ENCODE results near the gene TRAPPC6A. TPM values are rescaled to one million over a fixed set of nuclear protein-coding genes. Genes with fewer than 3 reads are reported as not detected.

Gene TRAPPC6A
- total and polyA plus RNA-seq, 5 donors, result 15.2 to 26.5 (median 19.2) TPM

DNA sequence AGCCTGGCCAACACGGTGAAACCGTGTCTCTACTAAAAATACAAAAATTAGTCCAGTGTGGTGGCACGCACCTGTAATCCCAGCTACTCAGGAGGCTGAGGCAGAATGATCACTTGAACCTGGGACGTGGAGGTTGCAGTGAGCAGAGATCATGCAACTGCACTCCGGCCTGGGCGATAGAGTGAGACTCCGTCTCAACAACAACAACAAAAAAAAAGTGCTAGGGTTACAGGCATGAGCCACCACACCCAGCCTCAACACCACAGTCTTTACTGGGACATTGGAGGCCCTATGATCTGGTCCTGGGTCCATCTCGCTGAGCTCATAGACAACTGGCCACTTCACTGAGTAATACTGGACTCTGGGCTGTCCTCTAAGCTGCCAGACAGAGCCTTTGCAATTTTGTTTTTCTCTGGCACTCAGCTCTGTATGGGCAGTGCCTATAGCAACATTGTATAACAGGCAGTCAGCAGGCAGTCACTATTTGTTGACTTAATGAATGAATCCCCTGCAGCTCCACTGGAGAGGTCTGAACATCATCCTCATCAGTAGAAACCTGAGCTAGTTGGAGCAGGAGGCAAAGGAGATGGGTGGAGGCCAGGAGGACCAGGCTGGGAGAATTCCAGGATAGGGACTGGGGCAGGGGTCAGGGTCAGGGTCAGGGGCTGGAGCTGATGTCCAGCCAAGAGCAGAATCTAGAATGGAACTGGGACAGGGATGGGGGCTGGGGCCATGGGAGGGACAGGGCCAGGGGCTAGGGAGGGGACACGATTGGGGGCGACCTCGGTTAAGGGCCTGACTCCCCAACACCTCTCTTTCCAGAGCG, 8.7 kb upstream of the TRAPPC6A start:
- ATAC-seq (peak in 1 of 2 donors; percentile 17), DNase-seq (no peak)
- intact Hi-C loops (cut with DNase I), result no loop called here
- H3K9me3 ChIP-seq (ENCODE audit: control insufficient read depth, low read length), result no peaks in the 10 kb centered on the region
- no peak overlapping the region for H3K27ac ChIP-seq (ENCODE audit: low read length)
- no peak overlapping the region for H3K4me3 ChIP-seq (ENCODE audit: low read length)
- H3K4me1 ChIP-seq (ENCODE audit: control insufficient read depth, insufficient read depth, low read length), result no peaks in the 10 kb centered on the region
- WGBS, result 89% methylated on average over 12 of the region's 12 CpGs
- no peaks in the 10 kb centered on the region for H3K27me3 ChIP-seq (ENCODE audit: control insufficient read depth, insufficient read depth)

DNA sequence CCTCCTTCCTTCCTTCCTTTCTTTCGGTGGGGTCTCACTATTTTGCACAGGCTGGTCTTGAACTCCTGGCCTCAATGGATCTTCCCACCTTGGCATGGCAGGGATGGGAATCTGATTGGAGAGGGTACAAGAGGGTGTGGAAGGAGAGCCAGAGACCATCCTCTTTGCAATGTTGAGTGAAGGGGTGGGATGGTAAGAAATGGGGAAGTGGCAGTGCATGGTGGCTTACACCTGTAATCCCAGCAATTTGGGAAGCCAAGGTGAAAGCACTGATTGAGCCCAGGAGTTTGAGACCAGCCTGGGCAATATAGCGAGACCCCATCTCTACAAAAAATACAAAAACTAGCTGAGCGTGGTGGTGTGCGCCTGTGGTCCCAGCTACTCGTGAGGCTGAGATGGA, 6.1 kb upstream of the TRAPPC6A start:
- H3K9me3 ChIP-seq (ENCODE audit: control insufficient read depth, low read length), result no peaks in the 10 kb centered on the region
- H3K4me1 ChIP-seq (ENCODE audit: control insufficient read depth, insufficient read depth, low read length), result peaks cover 5% of the 10 kb centered on the region
- DNase-seq, result no peak
- 90% methylated on average over 5 of the region's 5 CpGs for WGBS
- H3K27ac ChIP-seq (ENCODE audit: low read length), result no peak overlapping the region
- no peak overlapping the region for H3K4me3 ChIP-seq (ENCODE audit: low read length)
- ATAC-seq, result no peak
- intact Hi-C loops (cut with DNase I), result no loop called here
- no peaks in the 10 kb centered on the region for H3K27me3 ChIP-seq (ENCODE audit: control insufficient read depth, insufficient read depth)

DNA sequence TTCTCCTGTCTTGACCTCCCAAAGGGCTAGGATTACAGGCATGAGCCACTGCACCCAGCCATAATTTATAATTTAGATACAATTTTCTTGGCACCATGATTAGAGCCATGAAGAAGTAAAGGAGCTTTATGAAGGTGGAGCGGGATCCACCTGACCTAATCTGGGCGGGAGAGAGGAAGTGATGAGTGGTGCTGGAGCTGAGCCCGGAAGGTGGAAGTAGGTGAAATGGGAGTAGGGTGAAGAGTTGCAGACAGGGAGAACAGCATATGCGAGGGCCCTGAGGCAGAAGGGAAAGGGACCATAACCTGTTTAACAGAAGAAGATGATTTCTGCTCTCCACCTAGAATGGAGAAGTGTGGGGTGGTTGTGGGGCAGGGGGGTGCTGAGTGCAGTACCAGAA, 4.7 kb upstream of the TRAPPC6A start:
- no peaks in the 10 kb centered on the region for H3K27me3 ChIP-seq (ENCODE audit: control insufficient read depth, insufficient read depth)
- no peak overlapping the region for H3K27ac ChIP-seq (ENCODE audit: low read length)
- no peaks in the 10 kb centered on the region for H3K9me3 ChIP-seq (ENCODE audit: control insufficient read depth, low read length)
- peaks cover 5% of the 10 kb centered on the region for H3K4me1 ChIP-seq (ENCODE audit: control insufficient read depth, insufficient read depth, low read length)
- no peak for ATAC-seq
- intact Hi-C loops (cut with DNase I), result no loop called here
- WGBS, result 68% methylated on average over 4 of the region's 4 CpGs
- H3K4me3 ChIP-seq (ENCODE audit: low read length), result no peak overlapping the region
- DNase-seq, result no peak

DNA sequence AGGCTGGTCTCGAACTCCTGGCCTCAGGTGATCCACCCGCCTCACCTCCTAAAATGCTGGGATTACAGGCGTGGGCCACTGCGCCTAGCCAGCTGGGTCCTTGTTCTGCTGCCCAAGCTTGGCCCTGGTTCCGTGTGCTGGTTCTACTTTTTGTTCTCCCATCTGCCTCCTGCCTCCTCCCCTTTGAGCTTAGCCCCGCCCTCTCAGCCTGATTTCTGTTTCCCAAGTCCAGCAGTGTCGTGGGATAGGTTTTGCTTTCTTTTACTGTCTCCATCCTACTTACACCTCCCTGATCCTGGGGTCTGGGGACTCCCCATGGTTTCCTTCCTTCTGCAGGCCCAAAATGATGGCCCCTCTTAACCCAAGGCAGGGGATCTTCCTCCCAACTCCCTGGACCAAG, 2.9 kb upstream of the TRAPPC6A start:
- no peaks in the 10 kb centered on the region for H3K9me3 ChIP-seq (ENCODE audit: control insufficient read depth, low read length)
- WGBS, result 77% methylated on average over 7 of the region's 7 CpGs
- intact Hi-C loops (cut with DNase I), result no loop called here
- ATAC-seq (no peak), DNase-seq (peak in 1 of 3 donors; percentile 37)
- no peak overlapping the region for H3K4me3 ChIP-seq (ENCODE audit: low read length)
- H3K4me1 ChIP-seq (ENCODE audit: control insufficient read depth, insufficient read depth, low read length), result peaks cover 5% of the 10 kb centered on the region
- no peaks in the 10 kb centered on the region for H3K27me3 ChIP-seq (ENCODE audit: control insufficient read depth, insufficient read depth)
- H3K27ac ChIP-seq (ENCODE audit: low read length), result no peak overlapping the region

DNA sequence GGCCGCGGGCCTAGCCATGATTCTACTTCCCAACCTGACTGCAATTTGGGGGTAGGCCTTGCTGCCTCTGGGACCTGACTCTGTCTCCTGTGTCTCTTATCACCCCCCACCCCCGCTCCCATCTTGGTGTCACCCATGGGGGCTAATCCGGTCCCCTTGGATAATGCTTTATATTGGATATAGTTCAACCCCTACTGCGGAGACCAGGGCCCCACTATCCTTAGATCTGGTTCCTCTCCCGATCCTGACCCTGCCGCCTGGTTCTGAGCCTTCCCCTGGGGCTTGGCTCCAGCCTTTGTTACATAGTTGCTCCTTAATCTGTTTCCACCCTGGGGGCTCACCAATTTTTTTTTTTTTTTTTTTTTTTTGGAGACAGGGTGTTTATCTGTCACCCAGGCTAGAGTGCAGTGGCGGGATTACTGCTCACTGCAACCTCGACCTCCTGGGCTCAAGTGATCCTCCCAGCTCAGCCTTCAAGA, 1.9 kb upstream of the TRAPPC6A start:
- 44% methylated on average over 9 of the region's 9 CpGs for WGBS
- ATAC-seq, result no peak

DNA sequence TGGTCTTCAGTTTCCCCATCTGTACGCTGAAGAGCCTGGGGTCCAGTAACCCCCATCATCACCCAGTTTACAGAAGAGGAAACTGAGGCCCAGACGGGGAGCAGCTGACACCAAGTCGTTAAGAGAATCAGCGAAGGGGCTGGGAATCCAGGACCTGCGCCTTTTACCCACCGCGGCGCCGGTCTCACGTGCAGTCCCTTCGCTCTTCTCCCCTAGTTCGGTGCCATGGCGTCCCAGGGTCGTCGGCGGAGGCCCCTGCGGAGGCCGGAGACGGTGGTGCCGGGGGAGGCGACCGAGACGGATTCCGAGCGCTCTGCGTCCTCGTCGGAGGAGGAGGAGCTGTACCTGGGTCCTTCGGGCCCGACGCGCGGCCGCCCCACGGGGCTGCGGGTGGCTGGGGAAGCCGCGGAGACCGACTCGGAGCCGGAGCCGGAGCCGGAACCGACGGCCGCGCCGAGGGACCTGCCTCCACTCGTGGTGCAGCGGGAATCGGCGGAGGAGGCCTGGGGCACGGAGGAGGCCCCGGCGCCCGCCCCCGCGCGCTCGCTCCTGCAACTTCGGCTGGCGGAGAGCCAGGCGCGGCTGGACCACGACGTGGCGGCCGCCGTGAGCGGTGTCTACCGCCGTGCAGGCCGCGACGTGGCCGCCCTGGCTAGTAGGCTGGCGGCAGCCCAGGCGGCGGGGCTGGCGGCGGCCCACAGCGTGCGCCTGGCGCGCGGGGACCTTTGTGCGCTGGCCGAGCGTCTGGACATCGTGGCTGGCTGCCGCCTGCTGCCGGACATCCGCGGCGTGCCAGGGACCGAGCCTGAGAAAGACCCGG, 1.2 kb upstream of the TRAPPC6A start:
- peak overlapping the region; percentile 98 for H3K27ac ChIP-seq (ENCODE audit: low read length)
- intact Hi-C loops (cut with DNase I), result no loop called here

More for the DNA sequence above, 1.9 kb upstream of the TRAPPC6A start:
- Histone ChIP-seq H3K27ac (ENCODE audit: low read length) (no peak overlapping the region), H3K9me3 (ENCODE audit: control insufficient read depth, low read length) (no peaks in the 10 kb centered on the region), H3K4me3 (ENCODE audit: low read length) (peak overlapping the region; percentile 93), H3K27me3 (ENCODE audit: control insufficient read depth, insufficient read depth) (no peaks in the 10 kb centered on the region), H3K4me1 (ENCODE audit: control insufficient read depth, insufficient read depth, low read length) (peaks cover 5% of the 10 kb centered on the region)
- intact Hi-C loops (cut with DNase I), result no loop called here
- no peak for DNase-seq

DNA sequence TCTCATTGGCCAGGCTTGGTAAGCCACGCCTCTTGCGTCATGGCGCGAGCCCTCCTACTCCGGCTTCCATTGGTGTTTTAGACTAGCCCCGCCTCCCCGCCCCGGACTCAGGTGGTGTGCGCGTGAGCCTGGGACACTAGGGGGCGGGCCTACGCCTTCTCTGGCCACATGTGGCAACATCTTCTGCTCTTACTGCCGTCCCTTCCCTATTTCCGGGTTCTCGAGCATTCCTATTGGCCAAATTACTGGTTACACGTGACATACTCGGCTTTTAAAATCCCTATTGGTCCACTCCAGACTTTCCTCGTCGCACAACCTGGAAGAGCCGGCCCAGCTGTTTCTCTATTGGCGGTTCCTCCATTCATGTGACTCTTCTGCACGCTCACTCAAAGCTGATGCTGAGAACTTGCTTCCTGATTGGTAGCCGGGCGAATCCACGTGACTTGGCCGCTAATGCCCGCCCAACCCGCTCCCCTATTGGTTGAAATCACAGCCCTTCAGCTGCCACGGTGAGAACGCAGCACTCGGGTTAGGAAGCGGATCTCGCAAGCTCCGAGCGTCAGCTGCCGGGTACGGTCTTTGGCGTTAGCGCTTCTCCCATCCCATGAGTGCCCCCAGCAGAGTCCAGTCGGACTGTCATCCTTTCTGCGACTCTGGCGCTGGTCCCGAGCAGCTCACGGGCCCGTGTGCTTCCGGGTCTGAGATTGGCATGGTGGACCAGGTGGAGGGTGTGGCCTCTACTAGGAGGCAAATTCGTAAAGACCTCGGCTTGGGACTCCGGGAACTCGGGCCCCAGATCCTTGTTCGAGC, 430 bp upstream of the TRAPPC6A start, which contains the start of gene BLOC1S3:
TSS of gene BLOC1S3 (plus strand) at position 523 of the 810 bp plus-strand sequence. CDS start 513 bp downstream, outside the sequence.
- ATAC-seq, result peak; percentile 98
- H3K9me3 ChIP-seq (ENCODE audit: control insufficient read depth, low read length), result no peaks in the 10 kb centered on the region
- intact Hi-C loops (cut with DNase I), result no loop called here
- H3K4me1 ChIP-seq (ENCODE audit: control insufficient read depth, insufficient read depth, low read length), result peaks cover 5% of the 10 kb centered on the region
- H3K27me3 ChIP-seq (ENCODE audit: control insufficient read depth, insufficient read depth), result no peaks in the 10 kb centered on the region
- DNase-seq, result peak; percentile 100
- WGBS, result under 1% methylated on average over 51 of the region's 51 CpGs
- peak within 1 kb of the TSS; percentile 93 for H3K4me3 ChIP-seq (ENCODE audit: low read length)
- peak within 1 kb of the TSS; percentile 98 for H3K27ac ChIP-seq (ENCODE audit: low read length)

More for the DNA sequence above, 1.2 kb upstream of the TRAPPC6A start:
- peak in 1 of 2 donors; percentile 2 for ATAC-seq
- Histone ChIP-seq H3K4me3 (ENCODE audit: low read length) (peak overlapping the region; percentile 93), H3K27me3 (ENCODE audit: control insufficient read depth, insufficient read depth) (no peaks in the 10 kb centered on the region), H3K4me1 (ENCODE audit: control insufficient read depth, insufficient read depth, low read length) (peaks cover 5% of the 10 kb centered on the region), H3K9me3 (ENCODE audit: control insufficient read depth, low read length) (no peaks in the 10 kb centered on the region)
- WGBS, result 2% methylated on average over 97 of the region's 97 CpGs
- DNase-seq, result peak; percentile 64 to 81 (median 79)

DNA sequence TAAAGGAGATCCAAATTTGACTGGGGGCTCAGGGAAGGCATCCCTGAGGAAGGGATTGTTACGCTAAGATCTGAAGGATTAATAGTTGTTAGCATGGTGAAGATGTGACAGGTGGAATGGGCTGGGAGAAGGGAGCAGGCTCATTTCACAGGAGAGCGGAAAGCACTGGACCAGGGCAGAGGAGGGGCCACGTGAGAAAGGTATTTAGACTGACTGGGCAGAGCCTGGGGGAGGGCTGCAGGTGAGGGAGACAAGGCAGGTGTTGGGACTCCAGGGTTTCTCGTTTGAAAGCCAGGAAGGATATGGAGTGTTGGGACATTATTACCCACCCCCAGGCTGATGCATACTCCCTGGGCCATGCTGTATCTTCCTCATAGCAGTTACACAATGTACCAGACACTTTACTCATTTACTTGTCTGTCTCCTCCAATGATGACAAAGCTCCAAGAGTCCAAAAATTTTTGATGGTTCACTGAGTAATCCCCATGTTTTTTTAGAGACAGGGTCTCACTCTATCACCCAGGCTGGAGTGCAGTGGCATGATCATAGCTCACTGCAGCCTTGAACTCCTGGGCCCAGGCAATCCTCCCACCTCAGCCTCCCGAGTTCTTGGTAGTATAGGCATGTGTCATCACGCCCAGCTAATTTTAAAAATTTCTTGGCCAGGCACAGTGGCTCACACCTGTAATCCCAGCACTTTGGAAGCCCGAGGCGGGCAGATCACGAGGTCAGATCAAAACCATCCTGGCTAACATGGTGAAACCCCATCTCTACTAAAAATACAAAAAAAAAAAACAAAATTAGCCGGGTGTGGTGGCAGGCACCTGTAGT, 2.3 kb downstream of the TRAPPC6A start:
- Histone ChIP-seq H3K9me3 (ENCODE audit: control insufficient read depth, low read length) (no peaks in the 10 kb centered on the region), H3K4me1 (ENCODE audit: control insufficient read depth, insufficient read depth, low read length) (peaks cover 5% of the 10 kb centered on the region), H3K27me3 (ENCODE audit: control insufficient read depth, insufficient read depth) (no peaks in the 10 kb centered on the region), H3K27ac (ENCODE audit: low read length) (no peak overlapping the region), H3K4me3 (ENCODE audit: low read length) (no peak overlapping the region)
- WGBS, result 83% methylated on average over 10 of the region's 10 CpGs
- DNase-seq (no peak), ATAC-seq (no peak)
- intact Hi-C loops (cut with DNase I), result no loop called here

DNA sequence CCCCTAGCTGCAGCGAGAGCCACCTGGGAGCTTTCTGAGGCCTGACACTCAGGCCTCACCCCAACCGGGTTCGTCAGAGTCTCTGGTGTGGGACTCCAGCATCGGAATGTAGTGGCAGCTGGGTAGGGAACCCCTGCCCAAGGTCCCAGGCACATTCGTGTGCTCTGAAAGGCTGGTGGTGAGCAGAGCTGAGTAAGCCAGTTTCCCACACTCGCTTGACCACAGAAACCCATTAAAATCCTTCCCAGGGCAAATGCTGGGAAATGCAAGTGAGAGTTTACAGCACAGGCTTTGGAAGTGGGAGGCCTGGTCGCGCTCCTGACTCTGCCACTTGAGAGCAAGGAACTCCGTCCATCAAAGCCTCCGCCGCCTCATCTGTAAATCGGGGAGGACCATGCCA, 4.2 kb downstream of the TRAPPC6A start:
- Histone ChIP-seq H3K4me3 (ENCODE audit: low read length) (no peak overlapping the region), H3K4me1 (ENCODE audit: control insufficient read depth, insufficient read depth, low read length) (peaks cover 3% of the 10 kb centered on the region), H3K9me3 (ENCODE audit: control insufficient read depth, low read length) (no peaks in the 10 kb centered on the region), H3K27me3 (ENCODE audit: control insufficient read depth, insufficient read depth) (no peaks in the 10 kb centered on the region), H3K27ac (ENCODE audit: low read length) (no peak overlapping the region)
- intact Hi-C loops (cut with DNase I), result no loop called here
- ATAC-seq (no peak), DNase-seq (peak in 1 of 3 donors; percentile 40)
- WGBS, result 84% methylated on average over 12 of the region's 12 CpGs
